H1 (cell line): ENCODE results near the gene RNF111. TPM values are rescaled to one million over a fixed set of nuclear protein-coding genes. Genes with fewer than 3 reads are reported as not detected.

Source experiments
- CBX5 ChIP-seq: fragments of 300-800, 300-1000 bp; sonication (generic); IDR thresholded peaks from 2 replicates; pipeline ENCODE4 v1.7.1; 2016; ENCODE audit warnings: antibody characterized with exemption, low read length, low read depth
- NRF1 ChIP-seq: IDR thresholded peaks from 2 replicates; pipeline ENCODE4 v1.6.1; 2011; ENCODE audit warnings: mild to moderate bottlenecking, low read depth, low read length, improper control_type of control experiment
- POLR2AphosphoS5 ChIP-seq: IDR thresholded peaks from 2 replicates; pipeline ENCODE4 v1.6.1; 2011; ENCODE audit warnings: low read depth, low read length
- POU5F1 ChIP-seq: IDR thresholded peaks from 2 replicates; pipeline ENCODE4 v1.6.1; 2011; ENCODE audit warnings: low read depth, mild to moderate bottlenecking, low read length, moderate library complexity
- polyA plus RNA-seq, 7 experiments: library from polyadenylated mRNA; depleted of rRNA in 3 of 7; stranded (reverse) in 5 of 7; unstranded in 2 of 7; fragments of >200 nt in 5 of 7; fragments of 200-250 nt in 2 of 7; gene quantifications; 1 replicate in 5 of 7; 2 replicates in 1 of 7; 4 replicates in 1 of 7; pipeline versions ENCODE4 v1.2.1 to v1.2.3, GENCODE V29; 2011 to 2013; ENCODE audit warnings: missing spikeins in 2 of 7, mixed read lengths in 2 of 7
- total RNA-seq: library from RNA; stranded (reverse); fragmentation: NEBNext Ultra II Directional; extraction: Animal tissue kit (Norgen Biotek cat#: 25700); gene quantifications from 2 replicates; pipeline ENCODE4 v1.2.1, GENCODE V29; 2021

The RNF111 gene
- total and polyA plus RNA-seq, 2 of the 8 experiments (the other 6 are each of a cell fraction or from before 2014, with no cell fraction given): 18.5 to 26.6 TPM

DNA sequence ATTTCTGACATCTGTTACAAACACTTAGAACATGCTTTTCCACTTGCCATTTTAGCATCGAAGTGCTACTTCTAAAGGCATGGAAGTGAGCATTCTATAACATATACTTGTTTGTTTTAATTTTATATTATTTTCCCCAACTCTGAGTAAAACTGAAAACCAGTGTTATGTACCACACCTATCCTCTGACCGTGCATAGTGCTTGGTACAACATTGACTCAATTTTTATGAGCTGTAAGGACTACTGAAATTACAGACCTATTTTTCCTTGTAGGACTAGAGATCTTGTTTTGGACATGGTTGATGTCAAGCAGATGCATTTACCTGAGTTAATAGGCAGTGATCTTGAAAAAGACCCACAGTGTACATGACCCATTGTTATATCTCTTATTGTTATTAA, 66.0 kb downstream of the RNF111 start (continued):
- TF ChIP-seq CBX5 (no peak), NRF1 (no peak), POLR2AphosphoS5 (no peak), POU5F1 (no peak)
